Globus pallidus (tissue), 1 donor: Measurements from ENCODE around the gene ARHGAP24.
"Not testable (repeated sequence)": the region's sequence is repeated elsewhere in the genome, so short reads cannot be mapped to it uniquely, and the experiment has no call there.

Experiments
- DNase-seq: peaks from one replicate; pipeline ENCODE4 v3.0.0-alpha.2; 2015; ENCODE audit warnings: low spot score

ARHGAP24 gene

DNA sequence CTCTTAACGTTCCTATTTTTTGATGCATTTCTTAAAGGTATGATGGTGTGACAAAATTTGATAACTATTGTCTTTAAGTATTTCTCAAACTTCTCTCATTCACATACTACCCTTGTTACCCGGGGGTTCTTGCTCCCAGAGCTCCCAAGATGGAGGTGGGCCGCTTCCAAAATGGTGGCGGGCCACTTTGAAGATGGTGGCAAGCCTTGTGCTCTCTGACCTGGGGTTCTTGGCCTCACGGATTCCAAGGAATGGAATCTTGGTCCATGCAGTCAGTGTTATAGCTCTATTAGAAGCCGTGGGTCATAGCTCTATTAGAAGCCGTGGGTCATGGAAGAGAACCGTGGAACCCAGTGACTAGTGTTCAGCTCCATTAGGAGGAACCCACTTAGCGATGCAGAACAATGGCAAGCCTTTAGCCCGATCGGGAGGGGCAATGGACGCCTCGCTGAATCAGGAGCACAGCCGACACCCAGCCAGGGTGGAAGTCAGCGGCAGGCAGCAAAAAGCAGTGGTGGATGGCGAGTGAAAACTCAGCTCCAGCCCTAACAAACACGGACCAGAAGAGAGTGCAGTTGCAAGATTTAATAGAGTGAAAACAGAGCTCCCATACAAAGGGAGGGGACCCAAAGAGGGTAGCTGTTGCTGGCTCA is 481.5 kb downstream of the ARHGAP24 start:
- no peak for DNase-seq

DNA sequence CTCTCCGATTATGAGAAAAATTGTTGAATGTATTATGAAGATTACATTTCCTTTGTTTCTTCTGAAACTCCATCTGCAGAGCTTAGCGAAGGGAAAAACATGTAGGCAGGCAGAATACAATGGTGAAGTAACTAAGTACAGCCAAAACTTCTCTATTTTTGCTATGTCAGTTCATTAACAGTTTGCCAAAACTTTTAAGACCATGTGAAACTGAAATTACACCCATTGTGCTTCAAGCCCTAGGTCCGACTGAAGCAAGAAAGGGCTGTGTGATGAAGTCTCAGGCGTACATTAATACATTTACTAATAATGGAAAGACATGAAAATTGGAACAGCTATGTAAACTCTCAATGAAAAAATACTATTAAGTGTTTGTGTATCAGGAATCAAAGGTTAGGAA is 486.9 kb downstream of the ARHGAP24 start:
- no peak for DNase-seq

DNA sequence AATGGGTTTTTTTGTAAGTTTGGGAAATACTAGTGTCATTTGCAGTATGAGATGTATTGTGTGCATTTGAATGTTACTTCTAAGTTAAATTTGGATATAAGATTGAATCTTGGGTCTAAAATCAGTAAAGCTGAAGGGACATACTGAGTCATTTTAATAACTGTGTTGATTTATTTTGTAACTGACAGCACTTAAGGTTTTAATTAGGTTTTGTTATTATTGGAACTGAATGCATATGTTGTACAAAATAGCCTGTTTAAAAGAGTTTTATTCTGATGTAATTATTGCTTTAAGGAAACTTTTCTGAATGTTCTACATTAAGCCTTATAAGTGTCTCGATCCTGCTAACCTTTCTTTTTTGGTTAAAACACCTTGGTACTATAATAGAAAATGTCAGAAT is 488.3 kb downstream of the ARHGAP24 start:
- no peak for DNase-seq

DNA sequence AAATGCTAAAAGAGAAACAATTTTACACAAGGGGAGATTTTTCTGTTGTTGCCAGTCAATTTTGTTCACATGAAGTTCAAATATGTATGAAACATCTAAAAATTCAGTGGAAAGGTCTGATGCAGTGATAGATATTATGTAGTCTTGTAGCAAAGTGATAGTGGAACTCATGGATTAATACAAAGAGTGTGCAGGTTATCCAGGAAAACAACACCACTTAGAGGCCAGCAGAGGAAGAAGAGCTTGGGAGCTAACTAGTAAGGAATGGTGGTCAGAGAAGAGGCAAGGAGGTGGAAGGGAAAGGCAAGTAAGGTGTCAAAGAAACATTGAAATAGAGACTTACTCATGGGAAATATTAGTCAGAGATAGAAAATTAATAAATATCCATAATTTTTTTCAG is 489.3 kb downstream of the ARHGAP24 start:
- DNase-seq: no peak

DNA sequence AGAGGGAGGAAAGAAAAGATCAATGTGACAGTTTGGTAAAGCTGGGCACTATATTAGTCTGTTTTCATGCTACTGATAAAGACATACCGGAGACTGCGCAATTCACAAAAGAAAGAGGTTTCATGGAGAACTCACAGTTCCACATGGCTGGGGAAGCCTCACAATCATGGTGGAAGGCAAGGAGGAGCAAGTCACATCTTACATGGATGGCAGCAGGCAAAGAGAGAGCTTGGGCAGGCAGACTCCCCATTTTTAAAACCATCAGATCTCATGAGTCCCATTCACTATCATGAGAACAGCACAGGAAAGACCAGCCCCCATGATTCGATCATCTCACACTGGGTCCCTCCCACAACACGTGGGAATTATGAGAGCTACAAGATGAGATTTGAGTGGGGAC is 490.1 kb downstream of the ARHGAP24 start:
- DNase-seq: not testable (repeated sequence)

DNA sequence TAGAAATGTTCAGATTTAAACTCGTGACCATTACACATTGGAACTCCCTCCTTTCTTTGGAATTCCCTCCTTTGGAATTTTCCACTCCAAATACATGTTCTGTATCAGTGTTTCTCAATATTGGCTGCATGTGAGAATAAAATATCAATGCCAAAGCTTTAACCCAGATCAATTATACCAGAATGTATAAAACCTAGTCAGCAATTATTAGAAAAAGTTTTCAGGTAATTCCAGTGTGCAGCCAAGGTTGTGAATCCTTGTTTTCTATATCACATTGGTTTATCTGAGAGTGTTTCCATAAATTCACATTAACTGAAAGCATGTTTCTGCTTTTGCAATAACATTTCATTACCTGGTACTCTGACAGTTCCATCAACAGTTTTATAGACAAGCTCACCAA is 490.6 kb downstream of the ARHGAP24 start:
- DNase-seq: no peak

DNA sequence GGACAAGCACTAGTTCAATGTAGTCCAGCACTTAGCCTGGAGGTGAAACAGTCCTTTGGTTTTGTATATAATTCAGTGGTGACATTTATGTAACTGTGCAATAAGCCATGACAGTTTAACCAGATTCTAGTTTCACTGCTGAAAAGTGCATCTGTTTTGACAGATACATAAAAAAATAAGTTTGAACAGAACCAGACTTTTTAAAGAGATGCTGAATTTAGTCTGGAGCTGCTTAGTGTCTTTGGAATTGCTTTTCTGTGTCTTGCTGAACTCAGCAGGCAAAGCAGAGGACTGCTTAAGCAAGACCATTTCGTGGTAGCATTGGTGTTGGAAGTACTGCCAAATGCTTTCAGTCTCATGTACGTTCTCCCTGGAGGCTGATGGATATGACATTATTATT is 491.4 kb downstream of the ARHGAP24 start:
- no peak for DNase-seq

DNA sequence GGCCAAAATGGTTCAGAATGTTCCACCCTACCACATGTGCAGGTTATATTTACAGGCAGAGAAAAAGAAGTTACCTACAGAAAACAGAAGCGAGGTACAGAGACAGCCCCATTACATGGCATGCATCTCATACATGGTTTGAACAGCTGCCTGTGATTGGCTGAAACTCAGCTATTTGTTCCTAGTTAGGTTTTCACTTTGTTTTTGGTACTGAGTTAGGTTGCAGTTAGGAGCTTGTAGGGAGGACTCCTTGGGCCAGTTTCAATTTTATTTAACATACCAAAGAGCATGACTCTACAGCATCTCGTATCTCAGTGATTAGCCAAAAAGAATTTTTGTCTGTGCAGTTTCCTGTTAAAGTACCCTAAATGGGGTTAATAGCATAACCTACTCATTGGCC is 492.9 kb downstream of the ARHGAP24 start:
- DNase-seq: no peak

DNA sequence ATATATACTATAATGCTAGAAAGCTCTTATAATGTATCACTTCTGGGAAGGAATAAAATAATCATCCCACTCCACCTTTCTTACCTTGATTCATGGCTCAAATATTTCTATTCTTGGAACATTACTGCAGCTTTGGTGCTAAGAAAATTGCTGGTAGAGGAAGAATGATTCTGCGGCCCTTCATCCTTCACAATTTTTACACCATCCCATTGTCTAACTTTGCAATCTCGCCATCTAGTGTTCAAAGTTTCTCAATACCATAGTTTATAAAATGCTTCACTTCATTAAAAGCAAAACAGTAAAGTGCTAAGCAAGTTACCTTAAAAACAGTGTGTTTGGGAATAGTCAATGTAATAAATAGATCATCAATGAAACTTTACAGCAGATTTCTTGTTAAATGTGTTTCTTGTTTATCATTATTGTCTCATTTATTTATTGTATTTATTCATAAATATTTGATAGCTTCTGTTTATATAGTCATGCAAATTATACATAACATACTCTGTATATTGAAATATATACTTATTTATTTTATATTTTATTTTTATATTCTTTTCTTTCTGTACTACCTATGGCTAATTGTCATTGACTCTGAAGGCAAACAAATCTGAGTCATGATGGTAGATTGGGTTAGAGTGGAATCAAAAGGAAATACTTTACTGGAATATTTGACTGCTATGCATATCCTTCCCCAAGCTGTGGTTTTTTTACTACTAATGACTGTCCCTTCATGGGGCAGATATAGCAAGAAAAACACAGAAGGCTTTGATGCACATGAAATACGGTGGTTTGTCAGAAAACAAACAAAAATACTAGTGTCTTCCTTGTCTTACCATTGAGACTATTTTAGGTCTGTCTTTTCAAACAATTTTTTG is 494.2 kb downstream of the ARHGAP24 start:
- peak; percentile 56 for DNase-seq

DNA sequence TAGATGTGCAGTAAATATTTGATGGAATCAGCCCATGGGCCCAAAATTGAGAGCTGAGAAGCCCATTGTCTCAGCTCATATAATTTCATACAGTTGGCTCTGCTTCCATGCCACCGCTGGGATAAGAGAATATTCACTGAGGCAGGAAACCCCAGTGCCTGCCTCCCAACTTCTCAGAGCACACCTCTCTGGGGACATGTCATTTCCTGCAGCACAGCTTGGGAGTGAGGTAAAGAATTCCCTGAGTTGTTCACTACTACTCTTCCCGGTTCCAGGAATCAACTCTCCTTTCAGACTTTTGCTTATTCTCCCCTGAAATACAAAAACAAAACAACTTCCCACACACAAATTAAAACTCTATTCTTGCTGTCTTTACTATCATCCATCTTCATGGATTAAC is 495.6 kb downstream of the ARHGAP24 start:
- DNase-seq: no peak

DNA sequence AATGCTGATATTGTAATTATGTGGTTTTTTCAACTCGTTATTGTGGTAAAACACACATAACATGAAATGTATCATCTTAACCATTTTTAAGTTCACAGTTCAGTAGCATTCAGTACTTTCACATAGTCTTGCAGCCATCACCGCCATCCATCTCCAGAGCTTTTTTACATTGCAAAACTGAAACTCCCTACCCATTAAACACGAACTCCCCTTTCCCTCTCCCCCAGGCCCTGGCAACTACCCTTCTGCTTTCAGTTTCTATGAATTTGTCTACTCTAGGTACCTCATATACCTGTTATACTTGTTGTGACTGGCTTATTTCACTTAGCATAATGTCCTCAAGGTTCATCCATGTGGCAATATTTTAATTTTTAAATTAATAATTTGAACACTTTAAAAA is 504.3 kb downstream of the ARHGAP24 start:
- no peak for DNase-seq

DNA sequence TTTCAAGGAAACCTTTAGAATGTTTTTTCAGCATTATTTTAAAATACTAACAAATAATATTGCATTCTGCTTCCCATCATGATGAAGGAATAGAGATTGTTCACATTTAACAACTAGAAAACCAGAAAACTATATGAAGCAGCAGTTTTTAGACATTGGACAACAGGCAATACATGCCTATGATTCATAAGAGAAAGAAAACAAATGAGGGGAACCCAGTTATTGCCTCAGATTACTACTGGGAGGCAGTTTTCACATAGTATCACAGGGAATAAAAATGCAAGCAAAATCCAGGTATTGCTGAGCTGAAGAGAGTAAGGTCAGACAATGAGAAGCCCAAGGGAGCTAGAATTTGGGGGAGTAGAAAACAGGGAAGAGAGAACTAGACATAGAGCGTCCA is 511.3 kb downstream of the ARHGAP24 start:
- DNase-seq: no peak

DNA sequence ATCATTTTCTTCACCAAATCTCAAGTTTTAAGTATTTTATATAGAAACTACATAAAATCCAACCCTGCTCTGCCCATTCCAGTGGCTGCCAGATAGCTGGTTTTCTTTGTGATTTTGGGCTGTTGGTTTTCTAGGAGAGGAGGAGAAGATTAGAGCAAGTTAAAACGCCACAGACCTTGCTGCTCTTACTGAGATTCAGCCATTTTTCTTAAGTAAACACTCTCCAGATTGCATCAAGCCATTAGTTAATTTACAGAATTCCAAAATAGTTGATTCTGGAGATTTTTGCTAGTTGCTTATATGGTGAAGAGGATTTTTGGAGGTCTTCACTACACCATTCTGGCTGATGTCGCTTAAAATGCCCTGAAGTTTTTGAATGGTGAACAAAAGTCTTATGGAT is 518.7 kb downstream of the ARHGAP24 start:
- DNase-seq: no peak

DNA sequence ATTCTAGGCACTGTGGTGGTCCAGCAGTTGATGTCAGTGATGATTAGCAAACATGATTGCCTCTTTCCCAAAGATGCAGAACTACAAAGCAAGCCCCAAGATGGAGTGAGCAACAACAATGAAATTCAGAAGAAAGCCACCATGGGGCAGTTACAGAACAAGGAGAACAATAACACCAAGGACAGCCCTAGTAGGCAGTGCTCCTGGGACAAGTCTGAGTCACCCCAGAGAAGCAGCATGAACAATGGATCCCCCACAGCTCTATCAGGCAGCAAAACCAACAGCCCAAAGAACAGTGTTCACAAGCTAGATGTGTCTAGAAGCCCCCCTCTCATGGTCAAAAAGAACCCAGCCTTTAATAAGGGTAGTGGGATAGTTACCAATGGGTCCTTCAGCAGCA is 519.6 kb downstream of the ARHGAP24 start:
- DNase-seq: no peak

DNA sequence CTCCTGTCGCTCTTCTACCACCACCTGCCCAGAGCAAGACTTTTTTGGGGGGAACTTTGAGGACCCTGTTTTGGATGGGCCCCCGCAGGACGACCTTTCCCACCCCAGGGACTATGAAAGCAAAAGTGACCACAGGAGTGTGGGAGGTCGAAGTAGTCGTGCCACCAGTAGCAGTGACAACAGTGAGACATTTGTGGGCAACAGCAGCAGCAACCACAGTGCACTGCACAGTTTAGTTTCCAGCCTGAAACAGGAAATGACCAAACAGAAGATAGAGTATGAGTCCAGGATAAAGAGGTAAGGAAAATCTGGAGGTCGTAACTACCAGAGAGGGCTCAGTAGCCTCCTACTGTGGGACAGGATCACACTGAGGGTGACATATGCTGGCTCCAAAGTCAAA is 520.4 kb downstream of the ARHGAP24 start:
- DNase-seq: no peak

DNA sequence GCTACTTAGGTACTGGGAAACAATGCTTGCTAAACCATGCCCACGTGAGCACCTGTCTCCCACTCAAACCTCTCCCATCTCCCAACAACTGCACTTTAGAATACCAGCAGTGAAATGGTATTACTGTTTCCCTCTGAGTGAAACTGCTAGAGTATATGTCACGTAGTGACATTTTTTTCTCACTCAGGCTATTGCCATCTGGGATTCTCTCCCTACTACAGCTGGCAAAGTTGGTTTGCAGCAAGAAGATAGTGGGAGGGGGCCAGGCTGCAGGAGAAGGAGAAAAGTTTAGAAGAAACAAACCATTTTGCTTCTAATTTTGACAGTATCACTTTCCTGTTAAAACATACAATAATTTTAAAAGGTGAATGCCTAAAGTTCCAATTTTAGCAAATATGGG is 526.6 kb downstream of the ARHGAP24 start:
- no peak for DNase-seq

DNA sequence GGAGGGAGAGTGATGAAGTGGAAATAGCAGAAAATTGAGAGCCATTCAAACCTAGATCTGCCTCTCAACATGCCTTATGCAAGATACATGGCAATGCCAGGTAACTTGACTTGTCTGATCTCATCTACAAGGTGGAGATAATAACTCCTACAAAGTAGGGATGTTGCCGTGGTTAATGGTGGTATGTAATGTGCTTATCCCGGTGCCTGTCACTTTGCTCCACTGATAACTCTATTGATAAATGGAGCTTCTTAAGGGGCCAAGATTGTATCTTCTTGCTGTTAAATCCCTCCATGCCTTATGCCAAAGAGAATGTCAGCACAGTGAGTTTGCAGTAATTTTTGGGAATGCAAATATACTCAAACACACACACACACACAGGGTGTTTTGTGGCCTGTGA is 529.1 kb downstream of the ARHGAP24 start:
- DNase-seq: no peak

DNA sequence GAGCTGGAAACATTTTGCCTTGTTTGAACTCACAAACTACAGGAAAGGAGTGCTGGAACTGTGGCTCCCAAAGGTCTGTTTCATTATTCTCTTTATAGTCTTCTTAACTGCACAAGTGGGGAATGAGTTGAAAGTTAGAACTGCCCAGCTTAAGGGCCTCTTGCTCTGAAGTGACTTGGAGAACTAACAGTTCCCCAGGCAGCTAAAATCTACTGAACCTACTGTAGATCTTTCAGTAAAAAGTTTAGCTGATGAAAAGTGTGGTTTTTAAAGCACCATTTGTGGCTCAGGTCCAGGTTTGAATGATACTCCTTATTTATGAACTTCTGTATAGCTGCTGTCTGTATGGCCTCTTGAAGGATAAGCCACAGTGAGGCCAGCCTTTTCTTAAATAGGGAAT is 531.1 kb downstream of the ARHGAP24 start:
- DNase-seq: no peak

DNA sequence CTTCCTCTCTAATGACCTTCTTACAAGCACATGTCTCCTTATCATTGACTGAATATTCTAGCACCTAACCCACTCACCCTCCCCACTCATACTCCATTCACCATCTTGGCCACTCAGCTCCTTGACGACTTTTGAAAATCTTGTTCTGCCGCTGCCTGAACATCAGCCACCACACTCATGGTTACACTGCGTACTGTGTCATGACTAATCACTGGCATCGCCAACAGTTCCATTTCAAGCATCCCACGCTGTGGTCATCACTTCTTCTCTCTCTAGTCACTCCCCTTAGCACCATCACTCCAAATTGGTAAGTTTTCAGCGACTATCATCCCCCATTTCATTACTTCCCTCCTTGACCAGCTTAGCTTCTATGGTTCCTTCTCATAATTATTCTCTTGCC is 532.1 kb downstream of the ARHGAP24 start:
- DNase-seq: no peak

DNA sequence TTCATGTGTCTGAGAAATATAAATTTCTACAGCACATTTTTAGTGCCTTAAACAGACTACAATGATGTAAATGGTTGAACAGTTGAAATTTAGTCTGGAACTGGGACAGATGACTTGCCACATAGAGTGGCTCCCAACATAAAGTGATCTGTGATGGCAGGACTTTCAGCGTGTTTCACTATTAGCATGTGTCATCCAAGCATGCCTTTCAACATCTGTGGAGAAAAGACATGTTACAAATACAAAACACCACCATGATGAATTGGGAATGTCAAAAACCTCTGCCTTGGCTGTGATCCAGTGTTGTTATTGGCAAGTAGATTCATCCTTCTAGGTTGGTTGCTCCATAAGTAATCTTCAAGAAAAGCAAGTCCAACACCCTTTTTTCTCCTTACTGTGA is 536.2 kb downstream of the ARHGAP24 start:
- no peak for DNase-seq

DNA sequence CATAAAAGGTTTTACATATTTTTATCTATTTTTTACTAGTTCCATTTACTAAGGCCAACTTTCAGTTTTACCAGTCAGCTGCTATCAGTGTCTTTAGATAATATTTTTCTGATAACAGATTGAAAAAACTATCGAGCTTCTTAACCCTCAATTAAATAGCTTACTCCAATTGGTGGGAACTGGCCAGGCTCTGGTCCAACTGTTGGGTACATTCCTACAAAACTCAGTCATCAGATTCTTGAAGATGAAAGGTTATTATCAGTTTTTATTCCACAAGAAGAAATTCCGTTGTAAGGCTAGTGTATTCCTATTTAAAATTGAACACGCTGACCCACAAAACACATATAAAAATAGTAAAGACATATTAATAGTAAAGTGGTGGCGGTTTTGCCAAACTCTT is 538.7 kb downstream of the ARHGAP24 start:
- no peak for DNase-seq

DNA sequence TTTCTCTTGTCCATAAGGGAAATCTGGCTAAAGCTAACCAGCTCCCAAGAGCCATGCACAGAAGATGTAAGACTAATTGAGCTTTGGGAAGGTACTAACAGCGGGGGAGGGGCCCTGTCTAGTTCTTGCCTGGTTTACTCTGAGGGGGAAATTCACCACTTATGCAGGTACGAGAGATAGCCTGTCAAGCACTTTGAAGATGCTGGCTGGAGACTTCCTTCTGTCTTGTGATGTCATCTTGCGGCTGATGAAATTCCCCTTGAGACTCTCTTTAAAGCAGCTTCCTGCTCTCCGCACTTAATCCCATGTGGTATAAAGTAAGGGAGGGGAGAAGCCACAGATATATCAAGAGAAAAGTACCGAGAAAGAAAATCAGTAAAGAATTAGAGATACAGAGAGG is 539.6 kb downstream of the ARHGAP24 start:
- DNase-seq: no peak

DNA sequence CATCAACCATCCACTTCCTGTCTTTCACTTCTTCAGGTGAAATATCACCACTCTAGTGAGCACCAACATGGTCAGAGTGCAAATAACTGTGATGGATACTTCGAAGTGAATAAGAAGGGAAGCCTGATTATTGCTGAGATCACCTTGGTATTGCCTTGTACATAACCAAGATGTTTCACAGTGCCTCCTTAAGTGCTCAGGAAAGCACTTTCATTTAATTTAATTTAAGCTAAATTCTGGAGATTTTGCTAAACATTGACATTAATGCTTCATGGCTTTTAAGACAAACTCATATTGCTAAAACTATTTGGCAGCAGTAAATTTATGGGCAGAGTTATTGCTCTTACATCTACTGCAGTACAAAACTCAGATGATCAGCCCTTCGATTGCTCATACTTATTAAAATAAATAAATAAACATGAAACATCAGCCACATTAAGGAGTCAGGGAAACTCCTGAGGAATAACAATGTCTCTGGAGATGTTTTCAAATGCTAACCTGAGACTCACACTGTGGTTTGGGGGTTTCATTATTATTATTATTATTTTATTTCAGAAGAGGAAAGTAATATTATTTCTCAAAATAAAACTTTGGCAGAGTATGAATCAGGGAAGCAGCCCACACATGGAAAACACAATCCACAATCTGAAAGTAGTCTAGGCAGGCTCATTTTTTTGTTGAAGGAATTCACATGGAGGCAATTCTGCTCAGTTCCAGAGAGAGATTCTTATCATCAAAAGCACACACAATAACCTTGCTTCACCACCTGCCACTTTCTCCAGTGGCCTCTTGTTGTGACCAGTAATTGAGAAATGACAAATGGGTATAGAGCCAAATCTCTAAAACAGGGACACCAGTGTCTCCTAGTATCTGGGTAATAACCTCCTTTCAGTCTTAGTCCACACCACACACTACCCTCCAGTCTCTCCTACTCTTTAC is 540.7 kb downstream of the ARHGAP24 start:
- no peak for DNase-seq
